Tracheal epithelial cell (primary cell): ENCODE measurements around the gene DHX30. TPM values are rescaled to one million over a fixed set of nuclear protein-coding genes. Genes with fewer than 3 reads are reported as not detected.

Source experiments
- total RNA-seq: library from RNA; depleted of rRNA; stranded (reverse); fragments of >200 nt; gene quantifications from 2 replicates; pipeline ENCODE4 v1.2.1, GENCODE V29; 2014

Gene DHX30, protein sequence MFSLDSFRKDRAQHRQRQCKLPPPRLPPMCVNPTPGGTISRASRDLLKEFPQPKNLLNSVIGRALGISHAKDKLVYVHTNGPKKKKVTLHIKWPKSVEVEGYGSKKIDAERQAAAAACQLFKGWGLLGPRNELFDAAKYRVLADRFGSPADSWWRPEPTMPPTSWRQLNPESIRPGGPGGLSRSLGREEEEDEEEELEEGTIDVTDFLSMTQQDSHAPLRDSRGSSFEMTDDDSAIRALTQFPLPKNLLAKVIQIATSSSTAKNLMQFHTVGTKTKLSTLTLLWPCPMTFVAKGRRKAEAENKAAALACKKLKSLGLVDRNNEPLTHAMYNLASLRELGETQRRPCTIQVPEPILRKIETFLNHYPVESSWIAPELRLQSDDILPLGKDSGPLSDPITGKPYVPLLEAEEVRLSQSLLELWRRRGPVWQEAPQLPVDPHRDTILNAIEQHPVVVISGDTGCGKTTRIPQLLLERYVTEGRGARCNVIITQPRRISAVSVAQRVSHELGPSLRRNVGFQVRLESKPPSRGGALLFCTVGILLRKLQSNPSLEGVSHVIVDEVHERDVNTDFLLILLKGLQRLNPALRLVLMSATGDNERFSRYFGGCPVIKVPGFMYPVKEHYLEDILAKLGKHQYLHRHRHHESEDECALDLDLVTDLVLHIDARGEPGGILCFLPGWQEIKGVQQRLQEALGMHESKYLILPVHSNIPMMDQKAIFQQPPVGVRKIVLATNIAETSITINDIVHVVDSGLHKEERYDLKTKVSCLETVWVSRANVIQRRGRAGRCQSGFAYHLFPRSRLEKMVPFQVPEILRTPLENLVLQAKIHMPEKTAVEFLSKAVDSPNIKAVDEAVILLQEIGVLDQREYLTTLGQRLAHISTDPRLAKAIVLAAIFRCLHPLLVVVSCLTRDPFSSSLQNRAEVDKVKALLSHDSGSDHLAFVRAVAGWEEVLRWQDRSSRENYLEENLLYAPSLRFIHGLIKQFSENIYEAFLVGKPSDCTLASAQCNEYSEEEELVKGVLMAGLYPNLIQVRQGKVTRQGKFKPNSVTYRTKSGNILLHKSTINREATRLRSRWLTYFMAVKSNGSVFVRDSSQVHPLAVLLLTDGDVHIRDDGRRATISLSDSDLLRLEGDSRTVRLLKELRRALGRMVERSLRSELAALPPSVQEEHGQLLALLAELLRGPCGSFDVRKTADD
- total RNA-seq = 71.8 and 84.3 TPM in 2 replicates

DNA sequence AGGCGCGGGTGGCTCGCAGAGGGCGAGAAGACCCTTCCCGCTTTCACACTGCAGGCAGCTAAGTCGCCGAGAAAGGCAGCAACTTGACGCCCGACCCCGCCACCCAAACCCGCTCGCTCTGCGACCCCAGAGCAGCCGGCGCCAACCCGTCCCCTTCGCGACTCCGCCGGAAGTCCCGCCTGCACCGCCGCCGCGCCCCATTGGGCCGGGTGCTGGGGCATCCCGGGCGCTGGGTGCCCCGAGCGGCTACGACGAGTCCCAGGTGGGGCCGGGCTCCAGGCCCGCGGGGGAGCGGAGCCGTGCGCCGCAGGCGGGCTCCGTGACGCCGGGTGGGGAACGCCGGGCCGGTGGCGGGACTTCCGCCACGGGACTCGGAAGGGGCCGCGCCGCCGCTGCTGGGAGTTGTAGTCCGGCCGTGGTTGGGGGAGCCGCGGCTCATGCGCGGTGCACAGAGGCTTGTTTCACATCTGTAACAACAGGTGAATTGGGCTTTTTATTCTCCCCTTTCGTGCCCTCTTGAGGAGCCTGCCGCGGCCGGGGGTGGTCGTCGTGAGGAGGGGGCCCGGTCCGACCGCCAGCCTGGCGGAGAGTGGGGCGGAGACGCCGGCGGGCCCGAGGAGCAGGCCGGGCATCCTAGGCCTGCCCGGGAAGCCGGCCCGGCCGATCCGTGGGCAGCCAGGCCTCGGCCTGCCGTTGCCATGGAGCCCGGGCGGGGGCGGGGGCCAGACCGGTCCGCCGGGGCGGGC, at the start of gene DHX30:
Gene DHX30, plus strand, starts transcription at position 405 of the 746 bp plus-strand sequence. CDS start 7,546 bp downstream, outside the sequence.

DNA sequence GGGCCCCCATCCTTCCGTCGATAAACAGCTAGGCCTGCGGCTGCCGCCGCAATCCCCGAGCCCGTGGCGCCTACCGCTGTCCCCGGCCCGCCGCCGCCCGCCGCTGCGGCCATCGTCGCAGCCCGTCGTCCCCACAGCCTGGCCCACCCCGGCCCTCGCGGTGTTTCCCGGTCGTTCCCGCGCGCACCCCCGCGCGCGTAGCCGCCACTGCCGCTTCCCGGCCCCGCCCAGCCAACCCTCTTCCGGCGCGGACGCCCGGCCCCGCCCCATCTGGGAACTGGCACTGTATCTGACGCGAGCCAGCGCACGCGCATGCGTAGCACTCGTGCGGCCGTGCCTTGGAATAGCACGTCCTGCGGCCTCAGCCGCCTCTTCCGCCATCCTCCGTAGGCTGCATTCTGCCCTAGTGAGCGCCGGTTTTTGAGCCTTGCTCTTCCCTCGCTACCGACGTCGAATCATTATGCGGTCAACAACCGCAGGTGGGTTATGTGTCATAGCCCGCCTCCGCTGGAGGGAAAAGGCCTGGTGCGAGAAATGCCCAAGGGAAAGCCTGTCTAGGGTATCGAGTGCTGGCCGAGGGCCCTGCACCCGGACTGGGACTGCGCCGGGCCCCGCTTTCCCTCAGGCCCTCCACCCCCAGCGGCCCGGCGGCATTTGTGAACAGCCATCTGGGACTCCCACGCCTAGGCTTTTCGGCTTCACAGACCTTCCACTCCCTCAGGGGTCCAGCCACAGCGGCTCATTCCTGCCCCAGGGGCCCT, 21.1 kb upstream of the DHX30 start, which contains the start of gene SMARCC1:
Gene SMARCC1, minus strand, starts transcription at position 209 of the 761 bp plus-strand sequence. Its CDS starts 96 bp downstream, at position 113.

Other genes with a start within 250 kb of the DHX30 start
- gene CSPG5, start 224.3 kb upstream of the DHX30 start, total RNA-seq = 0.21 and 0.72 TPM in 2 replicates
- 30.7 and 37.1 TPM in 2 replicates for gene SMARCC1, start 21.2 kb upstream of the DHX30 start, total RNA-seq
- 66.7 TPM in 2 replicates for gene MAP4, start 213.3 kb downstream of the DHX30 start, total RNA-seq